Cardiac muscle cell (in vitro differentiated cells and primary cell): ENCODE results near the gene TPSB2. TPM values are rescaled to one million over a fixed set of nuclear protein-coding genes. Genes with fewer than 3 reads are reported as not detected.

Experiments
- DNase-seq, 2 donors: peaks; one replicate each; pipeline versions ENCODE4 v3.0.0 to v3.0.0-alpha.2; 2010 to 2017; ENCODE audit warnings: low read depth in 1 of 2, low spot score in 1 of 2
- H3K27ac ChIP-seq: fragments of 200-600 bp; sonication (generic); 2 replicates; pipeline ENCODE4 v1.5.1; 2016
- H3K27me3 ChIP-seq: fragments of 200-600 bp; sonication (generic); 2 replicates; pipeline ENCODE4 v1.6.0; 2016; ENCODE audit warnings: control low read depth
- H3K36me3 ChIP-seq: fragments of 200-600 bp; sonication (generic); 2 replicates; pipeline ENCODE4 v1.5.1; 2016; ENCODE audit warnings: control low read depth
- H3K4me1 ChIP-seq: fragments of 200-600 bp; sonication (generic); 2 replicates; pipeline ENCODE4 v1.8.1; 2017; ENCODE audit warnings: low read depth, mild to moderate bottlenecking, mixed run types
- H3K4me3 ChIP-seq: fragments of 200-600 bp; sonication (generic); 2 replicates; pipeline ENCODE4 v1.5.1; 2016; ENCODE audit warnings: mild to moderate bottlenecking
- H3K9me3 ChIP-seq: fragments of 200-600 bp; sonication (generic); 2 replicates; pipeline ENCODE4 v1.5.1; 2017; ENCODE audit warnings: low read depth, mild to moderate bottlenecking, control low read depth
- polyA plus RNA-seq: library from polyadenylated mRNA; unstranded; fragments of >200 nt; fragmentation: Nextera tagmentation; extraction: Ambion mirVana; gene quantifications from 2 replicates; pipeline ENCODE4 v1.2.1, GENCODE V29; 2016
- total RNA-seq: library from RNA; depleted of rRNA; stranded (reverse); fragments of >200 nt; gene quantifications from 2 replicates; pipeline ENCODE4 v1.2.3, GENCODE V29; 2016
- TF ChIP-seq, protein P1 (sequence below): IDR thresholded peaks from 2 replicates; pipeline ENCODE4 v1.5.1; 2012; ENCODE audit warnings: low read depth, mild to moderate bottlenecking, low read length

Gene TPSB2
- total and polyA plus RNA-seq, 2 experiments from 2014 or later, result not detected

DNA sequence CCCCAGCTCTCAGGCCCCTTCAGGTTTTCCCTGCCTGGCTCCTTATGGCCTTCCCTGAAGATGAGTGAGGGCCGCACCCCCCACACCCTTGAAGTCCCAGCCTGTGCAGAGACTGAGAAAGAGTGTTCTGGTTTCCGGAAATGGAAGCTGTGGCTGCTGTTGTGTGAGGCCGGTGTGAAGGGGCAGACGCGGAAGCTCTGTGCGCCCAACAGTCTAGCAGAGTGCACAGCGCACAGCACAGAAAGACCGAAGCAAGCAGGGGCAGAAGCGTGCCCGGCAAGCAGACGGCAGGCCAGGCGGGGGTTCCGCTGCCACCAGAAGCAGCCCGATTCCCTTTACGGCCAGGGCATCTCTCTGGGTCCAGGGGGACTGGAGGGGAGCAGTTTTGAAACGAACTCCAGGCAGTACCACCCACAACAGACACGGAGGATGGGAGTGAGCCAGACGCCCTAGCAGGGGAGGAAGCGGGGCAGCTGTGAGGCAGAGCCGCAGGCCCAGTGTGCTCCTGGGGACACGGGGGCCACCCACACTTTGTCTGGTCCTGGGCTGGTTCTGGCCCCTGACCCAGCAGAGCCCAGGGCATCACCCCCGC lies 21.6 kb downstream of the TPSB2 start:
- Histone ChIP-seq H3K9me3 (no peaks in the 10 kb centered on the region), H3K27ac (no peak overlapping the region), H3K4me1 (no peaks in the 10 kb centered on the region), H3K36me3 (peaks cover 6% of the 10 kb centered on the region), H3K27me3 (no peaks in the 10 kb centered on the region), H3K4me3 (no peak overlapping the region)
- no peak for DNase-seq
- TF ChIP-seq, protein P1, sequence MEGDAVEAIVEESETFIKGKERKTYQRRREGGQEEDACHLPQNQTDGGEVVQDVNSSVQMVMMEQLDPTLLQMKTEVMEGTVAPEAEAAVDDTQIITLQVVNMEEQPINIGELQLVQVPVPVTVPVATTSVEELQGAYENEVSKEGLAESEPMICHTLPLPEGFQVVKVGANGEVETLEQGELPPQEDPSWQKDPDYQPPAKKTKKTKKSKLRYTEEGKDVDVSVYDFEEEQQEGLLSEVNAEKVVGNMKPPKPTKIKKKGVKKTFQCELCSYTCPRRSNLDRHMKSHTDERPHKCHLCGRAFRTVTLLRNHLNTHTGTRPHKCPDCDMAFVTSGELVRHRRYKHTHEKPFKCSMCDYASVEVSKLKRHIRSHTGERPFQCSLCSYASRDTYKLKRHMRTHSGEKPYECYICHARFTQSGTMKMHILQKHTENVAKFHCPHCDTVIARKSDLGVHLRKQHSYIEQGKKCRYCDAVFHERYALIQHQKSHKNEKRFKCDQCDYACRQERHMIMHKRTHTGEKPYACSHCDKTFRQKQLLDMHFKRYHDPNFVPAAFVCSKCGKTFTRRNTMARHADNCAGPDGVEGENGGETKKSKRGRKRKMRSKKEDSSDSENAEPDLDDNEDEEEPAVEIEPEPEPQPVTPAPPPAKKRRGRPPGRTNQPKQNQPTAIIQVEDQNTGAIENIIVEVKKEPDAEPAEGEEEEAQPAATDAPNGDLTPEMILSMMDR, result no peak

DNA sequence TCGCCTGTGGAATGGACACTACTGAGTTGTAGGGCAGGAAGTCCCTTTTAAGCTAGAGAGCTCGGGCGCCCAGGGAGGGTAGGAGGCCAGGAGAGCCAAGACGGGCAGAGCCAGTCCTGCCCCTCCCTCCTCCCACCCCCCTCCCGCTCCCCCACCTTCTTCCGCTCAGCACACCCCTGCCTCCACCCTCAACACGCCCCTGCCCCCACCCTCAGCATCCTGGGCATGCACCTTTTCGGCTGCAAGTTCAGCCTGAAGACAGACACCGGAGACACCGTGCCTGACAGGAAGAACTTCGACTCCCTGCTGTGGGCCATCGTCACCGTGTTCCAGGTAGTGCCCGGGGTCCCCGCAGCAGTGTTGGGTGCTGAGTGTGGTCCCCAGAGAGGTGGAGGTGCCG lies 23.2 kb downstream of the TPSB2 start:
- no peaks in the 10 kb centered on the region for H3K27me3 ChIP-seq
- peaks cover 6% of the 10 kb centered on the region for H3K36me3 ChIP-seq
- H3K4me1 ChIP-seq, result no peaks in the 10 kb centered on the region
- TF ChIP-seq, protein P1, result no peak
- no peak for DNase-seq
- H3K4me3 ChIP-seq, result no peak overlapping the region
- H3K27ac ChIP-seq, result no peak overlapping the region
- no peaks in the 10 kb centered on the region for H3K9me3 ChIP-seq

DNA sequence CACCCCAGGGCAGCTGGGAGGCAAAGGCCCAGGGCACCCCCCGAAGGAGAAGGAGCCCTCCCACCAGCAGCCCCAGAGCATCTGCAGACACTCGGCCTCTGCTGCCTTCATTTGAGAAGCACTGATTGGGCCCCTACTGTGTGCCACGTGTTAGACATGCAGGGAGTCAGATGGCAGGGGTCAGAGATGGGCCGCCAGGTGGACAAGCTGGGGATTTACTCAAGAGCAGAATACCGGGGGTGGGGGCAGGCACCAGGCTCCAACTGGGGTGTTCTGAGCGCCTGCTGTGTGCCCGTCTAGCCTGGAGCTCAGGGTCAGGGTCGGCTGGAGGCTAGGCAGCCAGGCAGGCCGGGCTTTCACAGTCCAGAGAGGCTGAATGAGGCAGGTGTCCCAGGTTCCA lies 23.7 kb downstream of the TPSB2 start:
- TF ChIP-seq, protein P1, result no peak
- peaks cover 6% of the 10 kb centered on the region for H3K36me3 ChIP-seq
- DNase-seq, result no peak
- no peaks in the 10 kb centered on the region for H3K9me3 ChIP-seq
- H3K27me3 ChIP-seq, result no peaks in the 10 kb centered on the region
- H3K4me1 ChIP-seq, result no peaks in the 10 kb centered on the region
- no peak overlapping the region for H3K4me3 ChIP-seq
- no peak overlapping the region for H3K27ac ChIP-seq

DNA sequence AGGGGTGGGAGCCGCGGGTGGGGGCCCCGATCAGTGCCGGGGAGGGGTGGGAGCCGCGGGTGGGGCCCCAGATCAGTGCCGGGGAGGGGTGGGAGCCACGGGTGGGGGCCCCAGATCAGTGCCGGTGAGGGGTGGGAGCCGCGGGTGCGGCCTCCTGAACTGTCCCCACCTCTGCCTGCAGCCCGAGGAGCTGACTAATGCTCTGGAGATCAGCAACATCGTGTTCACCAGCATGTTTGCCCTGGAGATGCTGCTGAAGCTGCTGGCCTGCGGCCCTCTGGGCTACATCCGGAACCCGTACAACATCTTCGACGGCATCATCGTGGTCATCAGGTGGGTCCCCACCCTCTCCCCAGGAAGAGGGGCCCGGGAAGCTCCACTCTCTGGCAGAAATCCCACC lies 25.1 kb downstream of the TPSB2 start:
- H3K4me3 ChIP-seq, result no peak overlapping the region
- peaks cover 4% of the 10 kb centered on the region for H3K36me3 ChIP-seq
- DNase-seq, result no peak
- no peaks in the 10 kb centered on the region for H3K9me3 ChIP-seq
- no peaks in the 10 kb centered on the region for H3K4me1 ChIP-seq
- TF ChIP-seq, protein P1, result no peak
- no peak overlapping the region for H3K27ac ChIP-seq
- no peaks in the 10 kb centered on the region for H3K27me3 ChIP-seq

DNA sequence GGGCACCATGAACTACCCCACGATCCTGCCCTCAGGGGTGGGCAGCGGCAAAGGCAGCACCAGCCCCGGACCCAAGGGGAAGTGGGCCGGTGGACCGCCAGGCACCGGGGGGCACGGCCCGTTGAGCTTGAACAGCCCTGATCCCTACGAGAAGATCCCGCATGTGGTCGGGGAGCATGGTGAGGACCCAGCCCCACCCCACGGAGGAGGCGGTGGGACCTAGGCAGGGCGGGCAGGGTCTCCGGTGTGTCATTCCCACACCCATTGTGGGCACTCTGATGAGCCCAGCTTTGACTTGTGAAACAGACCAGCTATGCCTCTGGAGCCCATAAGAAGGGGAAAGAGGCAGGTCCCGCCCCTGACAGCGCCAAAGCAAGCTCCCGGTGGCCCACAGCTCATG lies 27.7 kb downstream of the TPSB2 start:
- no peak overlapping the region for H3K4me3 ChIP-seq
- no peaks in the 10 kb centered on the region for H3K9me3 ChIP-seq
- no peak for DNase-seq
- H3K27me3 ChIP-seq, result no peaks in the 10 kb centered on the region
- no peaks in the 10 kb centered on the region for H3K4me1 ChIP-seq
- H3K36me3 ChIP-seq, result no peaks in the 10 kb centered on the region
- no peak overlapping the region for H3K27ac ChIP-seq
- TF ChIP-seq, protein P1, result no peak
